GM21825 (cell line): Measurements from ENCODE around the gene IGFALS.

Source experiments
- ATAC-seq: cut with Tn5 transposase; IDR thresholded peaks from one replicate; pipeline ENCODE4 v1.9.1; 2021; ENCODE audit warnings: mild to moderate bottlenecking, moderate library complexity; ENCODE audit not compliant: unreplicated experiment

IGFALS gene

DNA sequence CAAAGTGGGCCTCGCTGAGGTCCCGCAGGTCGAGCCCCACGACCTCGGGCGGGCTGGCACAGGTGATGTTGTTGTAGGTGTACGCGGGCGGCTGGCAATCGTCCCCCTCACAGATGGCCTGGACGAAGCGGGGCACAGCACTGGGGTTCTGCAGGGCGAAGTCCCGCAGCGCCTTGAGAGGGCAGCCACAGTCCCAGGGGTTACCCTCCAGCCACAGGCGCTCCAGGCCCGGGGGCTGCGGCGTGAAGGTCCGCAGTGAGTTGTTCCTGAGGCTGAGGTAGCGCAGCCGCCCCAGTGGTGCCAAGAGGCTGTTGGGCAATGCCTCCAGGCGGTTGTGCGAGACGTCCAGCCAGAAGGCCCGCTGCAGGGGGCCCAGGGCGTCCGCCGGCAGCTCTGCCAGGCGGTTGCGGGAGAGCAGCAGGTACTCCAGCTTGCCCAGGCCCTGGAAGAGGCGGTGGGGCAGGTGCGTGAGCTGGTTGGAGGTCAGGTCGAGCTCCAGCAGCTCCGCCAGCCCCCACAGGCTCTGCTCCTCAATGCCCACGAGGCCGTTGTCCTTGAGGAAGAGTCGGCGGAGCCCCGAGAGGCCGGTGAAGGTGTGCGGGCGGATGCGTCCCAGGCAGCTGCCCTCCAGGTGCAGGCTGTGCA lies 2.8 kb downstream of the IGFALS start:
- ATAC-seq, result no peak

DNA sequence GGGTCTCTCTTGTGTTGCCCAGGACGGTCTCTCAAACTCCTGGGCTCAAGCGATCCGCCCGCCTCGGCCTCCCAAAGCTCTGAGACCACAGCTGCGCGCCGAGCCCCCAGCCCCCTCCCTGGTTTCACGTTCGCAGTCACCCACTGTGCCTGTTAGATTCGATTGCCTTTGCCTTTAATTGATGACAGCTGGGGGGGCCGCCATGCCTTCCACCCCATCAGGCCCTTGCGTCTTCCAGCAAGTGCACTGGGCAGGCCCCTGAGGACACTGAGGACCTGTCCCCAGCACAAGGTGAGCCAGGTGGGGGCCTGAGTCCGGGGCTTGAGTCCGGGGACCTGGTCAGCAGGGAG lies 3.3 kb downstream of the IGFALS start:
- ATAC-seq, result no peak

DNA sequence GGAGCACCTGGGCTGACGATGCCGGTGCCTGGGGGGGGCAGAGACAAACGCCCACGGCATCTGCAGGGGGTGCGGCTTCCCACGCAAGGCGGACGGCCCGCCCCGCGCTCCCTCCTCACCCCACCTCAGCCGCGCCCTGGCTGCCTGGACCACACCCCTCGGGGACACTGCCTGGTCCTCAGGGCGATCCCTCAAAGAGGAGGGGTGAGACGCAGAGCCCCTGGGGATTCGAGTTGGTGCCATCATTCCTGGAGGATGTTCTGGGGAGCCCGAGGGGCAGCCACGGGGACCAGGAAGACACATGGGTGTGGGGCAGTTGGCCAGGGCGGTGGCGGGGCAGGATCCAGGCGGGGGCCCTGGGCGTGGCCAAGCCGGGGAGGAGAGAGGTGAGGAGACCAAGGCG lies 3.9 kb downstream of the IGFALS start:
- no peak for ATAC-seq

DNA sequence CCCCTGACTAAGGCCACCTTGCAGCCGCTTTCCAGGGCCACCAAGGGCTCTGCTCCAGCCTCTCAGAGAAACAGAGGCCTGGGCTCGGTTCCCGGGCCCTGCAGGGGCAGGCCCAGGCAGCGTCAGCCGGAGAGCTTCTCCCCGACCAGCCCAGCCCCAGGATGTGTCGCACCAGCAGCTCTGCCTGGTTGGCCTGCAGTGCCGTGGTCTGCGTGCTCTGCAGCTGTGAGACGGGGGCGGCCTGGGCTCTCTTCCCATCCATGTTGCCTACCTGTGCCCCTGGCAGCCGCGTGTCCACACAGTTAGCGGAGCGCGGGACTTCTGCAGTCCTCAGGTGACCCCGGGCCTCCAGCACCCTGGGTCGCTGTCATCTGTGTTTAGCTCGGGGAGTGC lies 4.8 kb downstream of the IGFALS start:
- ATAC-seq, result no peak

DNA sequence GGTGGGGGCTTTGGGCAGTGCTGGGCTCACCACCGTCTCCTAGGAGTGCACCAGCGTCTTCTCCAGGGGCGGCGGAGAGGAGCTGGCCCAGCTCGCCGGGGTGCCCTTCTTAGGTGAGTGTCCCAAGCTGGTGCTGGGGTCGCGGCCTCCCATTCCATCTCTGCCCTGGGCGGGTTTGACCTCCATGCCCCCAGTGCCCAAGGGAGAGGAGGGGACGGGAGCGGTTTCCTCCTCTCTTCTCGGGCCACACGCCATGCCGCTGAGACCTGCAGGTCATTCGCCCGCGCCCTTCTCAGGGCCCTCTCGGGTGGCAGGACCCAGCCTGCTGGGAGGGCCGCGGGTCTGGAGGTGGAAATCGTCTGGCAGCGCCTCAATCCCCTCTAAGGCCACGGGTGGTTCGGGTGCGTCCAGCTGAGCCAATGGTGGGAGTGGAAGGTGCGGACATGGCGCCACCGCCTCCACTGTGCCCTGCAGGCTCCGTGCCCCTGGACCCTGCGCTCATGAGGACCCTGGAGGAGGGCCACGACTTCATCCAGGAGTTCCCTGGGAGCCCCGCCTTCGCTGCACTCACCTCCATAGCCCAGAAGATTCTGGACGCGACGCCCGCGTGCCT lies 5.3 kb downstream of the IGFALS start:
- no peak for ATAC-seq

GRCh38 chr16:1787322-1788094 lies 6.0 kb downstream of the IGFALS start:
- ATAC-seq, result no peak

DNA sequence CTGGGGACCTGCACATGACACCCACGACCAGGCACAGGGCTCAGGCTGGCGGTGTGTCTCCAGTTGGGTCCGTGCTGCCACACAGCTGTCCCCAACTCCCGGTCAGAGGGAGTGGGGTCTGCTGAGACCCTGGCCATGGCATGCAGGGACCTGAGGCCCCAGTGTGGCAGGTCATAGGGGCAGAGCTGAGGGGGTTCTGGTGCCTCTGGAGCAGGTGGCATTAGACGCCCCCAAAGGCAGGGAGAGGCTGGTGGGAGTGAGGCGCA lies 6.5 kb downstream of the IGFALS start:
- no peak for ATAC-seq

- no peak for ATAC-seq
These were observed 7.1 kb downstream of the IGFALS start for GRCh38 chr16:1786242-1787055.

GRCh38 chr16:1785846-1786170 lies 7.7 kb downstream of the IGFALS start:
- no peak for ATAC-seq

DNA sequence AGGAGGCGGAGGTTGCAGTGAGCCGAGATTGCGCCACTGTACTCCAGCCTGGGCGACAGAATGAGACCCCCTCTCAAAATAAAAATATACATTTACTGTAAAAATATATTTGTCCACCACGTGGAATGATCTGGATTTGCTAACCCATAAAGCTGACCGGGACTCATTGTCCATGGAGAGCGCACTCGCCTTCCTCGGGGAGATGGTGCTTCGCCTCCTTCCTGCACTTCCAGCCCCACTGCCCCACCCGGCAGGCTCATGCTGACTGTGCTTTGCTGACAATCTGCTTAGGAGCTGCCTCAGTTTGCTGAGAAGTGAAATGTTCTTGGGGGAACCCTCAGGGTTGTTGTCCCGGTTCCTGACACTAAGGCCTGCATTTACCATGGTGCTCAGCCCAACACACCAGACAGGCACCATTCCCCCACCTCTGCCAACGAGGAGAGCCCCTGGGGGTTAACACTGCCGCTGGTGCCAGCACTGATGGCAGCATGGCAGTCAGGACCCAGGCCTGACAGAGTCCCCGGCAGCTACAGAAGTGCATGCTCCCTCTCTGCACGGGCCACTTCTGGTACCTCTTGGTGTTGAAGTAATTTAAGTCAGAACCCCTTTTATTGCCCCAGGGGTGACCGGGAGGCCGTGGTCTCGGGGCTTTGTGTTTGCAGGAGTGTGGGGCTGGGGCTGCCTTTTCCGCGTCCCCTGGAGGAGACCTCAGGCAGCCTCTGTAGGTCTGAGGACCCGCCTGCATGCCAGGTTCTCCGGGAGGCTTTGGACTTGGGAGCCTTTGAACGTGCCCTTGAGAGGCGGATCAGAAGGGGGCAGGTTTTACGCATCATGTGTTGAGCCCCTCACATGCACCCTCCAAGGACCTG lies 8.3 kb downstream of the IGFALS start:
- ATAC-seq, result no peak

DNA sequence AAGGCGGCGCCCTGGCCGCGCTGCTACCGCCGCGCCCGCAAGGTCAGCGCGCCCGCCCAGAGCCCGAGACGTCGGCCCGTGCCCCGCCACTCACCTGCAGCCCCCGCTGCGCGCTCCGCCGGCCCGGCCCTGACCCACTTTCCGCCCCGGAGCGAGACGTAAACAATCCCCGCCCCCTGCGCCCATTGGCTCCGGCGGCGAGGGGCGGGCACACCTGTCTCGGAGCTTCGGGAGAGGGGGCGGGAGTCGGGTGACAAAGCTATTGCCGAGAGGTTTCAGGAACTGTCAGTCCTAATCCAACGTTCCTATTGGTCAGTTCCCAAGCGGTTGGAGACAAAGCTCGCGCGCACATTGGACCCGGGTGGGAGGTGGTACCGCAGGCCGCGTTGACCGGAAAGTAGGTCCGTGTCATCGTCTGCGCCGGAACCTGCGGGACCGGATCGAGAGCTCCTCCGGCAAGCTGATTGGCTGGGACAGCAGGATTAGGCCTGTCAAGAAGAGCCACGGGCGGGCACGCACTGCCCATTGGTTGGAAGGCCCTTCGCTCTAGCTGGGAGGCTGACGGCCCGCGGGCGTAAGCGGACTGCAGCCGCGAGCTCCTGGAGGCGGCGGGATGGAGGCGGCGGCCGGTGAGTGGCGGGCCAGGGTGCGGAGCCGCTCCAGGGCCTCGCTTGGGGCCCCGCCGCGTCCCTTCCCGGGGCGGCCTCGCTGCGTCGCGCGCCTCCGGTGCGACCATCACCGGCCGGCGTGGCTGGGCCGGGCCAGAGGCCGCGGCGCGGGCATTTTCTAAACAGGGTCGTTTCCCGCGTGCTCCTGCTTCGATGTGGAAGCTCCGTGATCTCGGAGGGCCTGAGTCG lies 10.9 kb downstream of the IGFALS start, which contains the start of the genes NUBP2 and SPSB3:
Gene NUBP2, plus strand, starts transcription at position 553 of the 857 bp plus-strand sequence. Its CDS starts 61 bp downstream, at position 614.
Gene SPSB3, minus strand, starts transcription at position 164 of the 857 bp plus-strand sequence. CDS start 1,088 bp downstream, outside the sequence.
- ATAC-seq, result peak; percentile 74

DNA sequence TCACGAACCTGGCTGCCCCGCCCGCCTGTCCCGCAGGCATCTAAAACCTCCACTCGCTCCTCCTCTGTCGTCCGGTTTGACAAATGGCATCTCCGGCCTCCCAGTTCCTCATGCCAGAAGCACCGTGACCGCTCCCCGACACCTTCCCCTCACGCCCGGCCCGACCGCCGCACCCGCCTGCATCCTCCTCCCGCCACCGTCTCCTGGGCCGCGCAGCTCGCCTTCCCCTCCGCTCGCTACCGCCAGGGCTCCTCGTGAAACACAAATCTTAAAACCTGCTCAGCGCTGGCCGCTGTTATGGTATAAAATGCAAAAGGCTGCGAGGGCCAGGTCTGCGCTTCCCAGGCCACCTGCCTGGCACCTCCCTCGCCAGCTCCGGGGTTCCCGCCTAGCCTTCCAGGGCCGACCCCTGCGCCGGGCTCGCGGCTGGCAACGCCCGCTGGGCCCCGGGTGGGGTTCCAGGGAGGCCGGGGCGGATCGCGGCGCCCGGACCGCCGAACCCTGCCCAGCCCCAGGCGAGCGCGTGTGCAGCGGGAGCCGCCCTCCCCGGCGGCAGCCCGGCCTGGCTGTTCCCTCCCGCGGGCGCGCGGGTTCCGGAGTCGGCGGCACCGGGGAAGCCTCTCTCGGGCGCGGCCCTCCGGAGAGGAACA lies 11.6 kb downstream of the IGFALS start:
- peak; percentile 2 for ATAC-seq

- ATAC-seq, result no peak
These were observed 12.3 kb downstream of the IGFALS start for GRCh38 chr16:1781254-1781653.

- ATAC-seq, result no peak
These were observed 12.8 kb downstream of the IGFALS start for GRCh38 chr16:1780677-1781072.

- ATAC-seq, result no peak
These were observed 13.5 kb downstream of the IGFALS start for GRCh38 chr16:1779741-1780676.

DNA sequence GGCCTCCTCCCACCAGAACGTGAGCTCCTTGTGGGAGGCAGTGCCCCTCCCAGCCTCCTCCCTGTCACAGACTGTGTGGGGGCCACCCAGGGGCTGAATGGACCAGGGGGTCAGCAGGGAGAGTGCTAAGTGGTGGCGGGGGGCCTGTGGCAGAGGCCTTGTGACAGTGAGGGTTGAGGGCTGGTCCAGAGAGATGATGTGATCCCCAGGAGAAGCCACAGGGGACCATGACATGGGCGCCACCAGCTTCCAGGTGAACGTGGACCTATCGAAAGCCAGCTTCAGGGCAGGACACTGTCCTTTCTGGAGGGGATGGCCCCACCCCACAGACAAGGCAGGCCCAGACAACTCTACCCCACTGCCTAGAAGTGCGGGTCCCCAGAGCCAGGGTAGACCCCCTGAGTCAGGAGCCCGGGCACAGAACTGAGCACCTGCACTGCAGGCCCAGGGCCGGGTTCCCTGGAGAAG lies 14.2 kb downstream of the IGFALS start:
- ATAC-seq, result no peak

DNA sequence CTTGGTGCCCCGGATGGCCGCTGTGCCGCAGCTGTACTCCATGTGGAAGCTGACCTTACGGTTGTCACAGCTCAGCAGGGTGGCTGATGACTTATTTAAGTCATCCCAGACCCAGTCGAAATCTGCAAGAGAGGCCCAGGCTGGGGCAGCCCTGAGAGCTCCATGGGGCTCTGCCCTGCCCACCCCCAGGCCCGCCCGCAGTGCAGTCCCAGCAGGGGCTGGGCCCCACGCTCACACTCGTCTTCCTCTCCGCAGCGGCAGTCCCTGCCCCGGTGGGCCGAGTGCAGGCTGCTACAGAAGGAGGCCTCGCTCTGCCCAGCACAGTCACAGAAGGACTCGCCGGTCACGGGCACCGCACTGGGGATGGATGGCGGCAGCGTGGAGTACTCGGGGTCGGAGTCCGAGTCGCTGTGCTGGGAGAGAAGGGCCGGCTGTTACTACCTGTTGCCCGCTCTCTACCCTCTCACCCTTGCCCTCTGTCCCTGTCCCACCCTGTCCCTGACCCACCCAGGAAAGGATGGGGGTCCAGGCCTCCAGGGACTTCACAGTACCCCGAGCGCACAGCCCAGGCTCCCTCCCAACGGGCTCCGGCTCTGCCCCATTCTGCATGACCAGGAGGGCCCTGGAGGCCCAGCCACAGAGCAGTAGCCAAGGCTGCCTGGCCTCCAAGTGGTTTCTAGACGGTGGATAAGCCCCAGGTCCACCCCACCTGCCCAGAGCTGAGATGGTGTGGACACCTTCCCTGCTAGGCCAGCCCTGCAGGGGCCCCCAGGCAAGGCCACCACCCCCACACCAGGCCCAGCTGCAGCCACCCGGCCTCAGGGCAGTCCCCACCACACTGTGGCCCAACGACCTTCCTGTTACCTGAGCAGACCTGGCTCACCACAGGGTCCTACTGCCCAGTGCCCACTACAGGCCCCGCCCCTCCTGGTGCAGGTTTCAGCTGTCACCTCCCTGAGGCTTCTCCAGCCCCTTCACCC lies 15.0 kb downstream of the IGFALS start:
- ATAC-seq, result no peak
